Karpas-422 (cell line): ENCODE results near the gene CLDN7. TPM values are rescaled to one million over a fixed set of nuclear protein-coding genes. Genes with fewer than 3 reads are reported as not detected.
A peak's percentile ranks its signal among the peaks of the same experiment; 100 is the strongest.

ENCODE experiments used
- DNase-seq: peaks from one replicate; pipeline ENCODE4 v3.0.0-alpha.2; 2015
- H2AFZ ChIP-seq: fragments of 200-600 bp; sonication (generic); 2 replicates; pipeline ENCODE4 v1.6.1; 2014; ENCODE audit warnings: antibody characterized with exemption, low read length, mixed read lengths
- H3K27ac ChIP-seq: fragments of 200-600 bp; sonication (generic); 2 replicates; pipeline ENCODE4 v1.5.1; 2014; ENCODE audit warnings: mild to moderate bottlenecking, low read length, moderate library complexity
- H3K27me3 ChIP-seq: fragments of 200-600 bp; sonication (generic); 2 replicates; pipeline ENCODE4 v1.6.1; 2014; ENCODE audit warnings: low read length, mixed read lengths
- H3K36me3 ChIP-seq: fragments of 200-600 bp; sonication (generic); 2 replicates; pipeline ENCODE4 v1.6.1; 2014; ENCODE audit warnings: low read length, mixed read lengths; ENCODE audit not compliant: insufficient read depth
- H3K4me1 ChIP-seq: fragments of 200-600 bp; sonication (generic); 2 replicates; pipeline ENCODE4 v1.6.1; 2014; ENCODE audit warnings: mild to moderate bottlenecking, low read length, mixed read lengths
- H3K4me2 ChIP-seq: fragments of 200-600 bp; sonication (generic); 2 replicates; pipeline ENCODE4 v1.6.1; 2014; ENCODE audit warnings: low read length, low read depth, mild to moderate bottlenecking; ENCODE audit not compliant: poor library complexity, severe bottlenecking
- H3K4me3 ChIP-seq: fragments of 200-600 bp; sonication (generic); 2 replicates; pipeline ENCODE4 v1.5.1; 2014; ENCODE audit warnings: mild to moderate bottlenecking, antibody characterized with exemption, low read length, mixed read lengths
- H3K79me2 ChIP-seq: fragments of 200-600 bp; sonication (generic); 2 replicates; pipeline ENCODE4 v1.6.1; 2014; ENCODE audit warnings: mild to moderate bottlenecking, low read length, mixed read lengths
- H3K9ac ChIP-seq: fragments of 200-600 bp; sonication (generic); 2 replicates; pipeline ENCODE4 v1.6.0; 2014; ENCODE audit warnings: low read length
- H3K9me2 ChIP-seq: fragments of 200-600 bp; sonication (generic), shearing (Covaris generic); replicated peaks from 2 replicates; pipeline ENCODE4 v1.6.0; 2014; ENCODE audit warnings: mild to moderate bottlenecking, low read length, moderate library complexity; ENCODE audit not compliant: insufficient read depth
- H3K9me3 ChIP-seq: fragments of 300-700, 200-600 bp; sonication (generic); 2 replicates; pipeline ENCODE4 v1.6.1; 2014; ENCODE audit warnings: low read length, mixed read lengths
- H4K20me1 ChIP-seq: fragments of 200-600 bp; sonication (generic); 2 replicates; pipeline ENCODE4 v1.6.1; 2014; ENCODE audit warnings: mild to moderate bottlenecking, antibody characterized with exemption, low read length, low read depth; ENCODE audit not compliant: insufficient read depth
- total RNA-seq: library from RNA; depleted of rRNA; stranded (reverse); fragments of >200 nt; shearing (Covaris generic); gene quantifications from 2 replicates; pipeline ENCODE4 v1.2.3, GENCODE V29; 2014; ENCODE audit warnings: low replicate concordance

Gene CLDN7
- total RNA-seq, 1 experiment from 2014 or later: not detected

- Histone ChIP-seq H3K9ac (peak overlapping the region; percentile 37; the same call in 1 of the 2 replicates), H3K9me3 (no peaks in the 10 kb centered on the region), H3K36me3 (no peaks in the 10 kb centered on the region), H3K27ac (no peak overlapping the region), H3K27me3 (no peaks in the 10 kb centered on the region), H4K20me1 (no peaks in the 10 kb centered on the region), H3K9me2 (no peaks in the 10 kb centered on the region), H3K4me1 (peaks cover 4% of the 10 kb centered on the region), H3K4me3 (no peak overlapping the region), H3K79me2 (no peaks in the 10 kb centered on the region), H3K4me2 (peak overlapping the region; percentile 48), H2AFZ (peak overlapping the region; percentile 13; the same call in 1 of the 2 replicates)
- DNase-seq: peak; percentile 90
These were observed 34.0 kb upstream of the CLDN7 start for GRCh38 chr17:7296189-7296861.

GRCh38 chr17:7295230-7296180, 33.2 kb upstream of the CLDN7 start:
- no peaks in the 10 kb centered on the region for H4K20me1 ChIP-seq
- no peak for DNase-seq
- H2AFZ ChIP-seq: no peak overlapping the region
- no peaks in the 10 kb centered on the region for H3K9me2 ChIP-seq
- H3K79me2 ChIP-seq: no peaks in the 10 kb centered on the region
- no peak overlapping the region for H3K27ac ChIP-seq
- peaks cover 4% of the 10 kb centered on the region for H3K4me1 ChIP-seq
- H3K9me3 ChIP-seq: no peaks in the 10 kb centered on the region
- H3K4me2 ChIP-seq: peak overlapping the region; percentile 48
- H3K36me3 ChIP-seq: no peaks in the 10 kb centered on the region
- no peak overlapping the region for H3K4me3 ChIP-seq
- peak overlapping the region; percentile 37; the same call in 1 of the 2 replicates for H3K9ac ChIP-seq
- H3K27me3 ChIP-seq: no peaks in the 10 kb centered on the region

- Histone ChIP-seq H3K9me3 (no peaks in the 10 kb centered on the region), H3K4me2 (no peak within 1 kb of the TSS), H3K9me2 (no peaks in the 10 kb centered on the region), H3K9ac (no peak within 1 kb of the TSS), H2AFZ (no peak within 1 kb of the TSS), H3K27ac (no peak within 1 kb of the TSS), H4K20me1 (no peaks in the 10 kb centered on the region), H3K4me3 (no peak within 1 kb of the TSS), H3K4me1 (peaks cover 4% of the 10 kb centered on the region), H3K36me3 (no peaks in the 10 kb centered on the region), H3K79me2 (no peaks in the 10 kb centered on the region), H3K27me3 (no peaks in the 10 kb centered on the region)
- peak; percentile 46 for DNase-seq
These were observed 32.4 kb upstream of the CLDN7 start, which contains the start of gene YBX2 for GRCh38 chr17:7294614-7295153. YBX2 (minus strand) TSS chr17:7294639; CDS start chr17:7294500, 139 bp downstream.

GRCh38 chr17:7293816-7294613, 31.7 kb upstream of the CLDN7 start:
- H3K27ac ChIP-seq: no peak overlapping the region
- H3K9me2 ChIP-seq: no peaks in the 10 kb centered on the region
- H2AFZ ChIP-seq: no peak overlapping the region
- H3K4me3 ChIP-seq: no peak overlapping the region
- H3K9ac ChIP-seq: no peak overlapping the region
- H3K79me2 ChIP-seq: no peaks in the 10 kb centered on the region
- peaks cover 4% of the 10 kb centered on the region for H3K4me1 ChIP-seq
- H3K36me3 ChIP-seq: no peaks in the 10 kb centered on the region
- H4K20me1 ChIP-seq: no peaks in the 10 kb centered on the region
- DNase-seq: no peak
- H3K4me2 ChIP-seq: no peak overlapping the region
- no peaks in the 10 kb centered on the region for H3K27me3 ChIP-seq
- H3K9me3 ChIP-seq: no peaks in the 10 kb centered on the region

- Histone ChIP-seq H3K4me3 (no peak overlapping the region), H3K9me2 (no peaks in the 10 kb centered on the region), H3K4me1 (peaks cover 4% of the 10 kb centered on the region), H4K20me1 (no peaks in the 10 kb centered on the region), H3K79me2 (no peaks in the 10 kb centered on the region), H3K4me2 (no peak overlapping the region), H3K27ac (no peak overlapping the region), H3K9ac (no peak overlapping the region), H3K36me3 (no peaks in the 10 kb centered on the region), H3K27me3 (no peaks in the 10 kb centered on the region), H3K9me3 (no peaks in the 10 kb centered on the region), H2AFZ (no peak overlapping the region)
- no peak for DNase-seq
These were observed 30.9 kb upstream of the CLDN7 start for GRCh38 chr17:7293159-7293558.

GRCh38 chr17:7292729-7293128, 30.5 kb upstream of the CLDN7 start:
- no peaks in the 10 kb centered on the region for H3K79me2 ChIP-seq
- no peaks in the 10 kb centered on the region for H4K20me1 ChIP-seq
- H2AFZ ChIP-seq: no peak overlapping the region
- H3K27me3 ChIP-seq: no peaks in the 10 kb centered on the region
- H3K36me3 ChIP-seq: no peaks in the 10 kb centered on the region
- no peak overlapping the region for H3K9ac ChIP-seq
- H3K9me2 ChIP-seq: no peaks in the 10 kb centered on the region
- H3K9me3 ChIP-seq: no peaks in the 10 kb centered on the region
- peaks cover 4% of the 10 kb centered on the region for H3K4me1 ChIP-seq
- no peak overlapping the region for H3K4me3 ChIP-seq
- H3K4me2 ChIP-seq: no peak overlapping the region
- no peak overlapping the region for H3K27ac ChIP-seq
- no peak for DNase-seq

GRCh38 chr17:7292194-7292593, 29.9 kb upstream of the CLDN7 start:
- Histone ChIP-seq H3K27ac (no peak overlapping the region), H3K9me3 (no peaks in the 10 kb centered on the region), H4K20me1 (no peaks in the 10 kb centered on the region), H3K4me2 (no peak overlapping the region), H3K79me2 (no peaks in the 10 kb centered on the region), H3K9me2 (no peaks in the 10 kb centered on the region), H2AFZ (no peak overlapping the region), H3K4me1 (peaks cover 4% of the 10 kb centered on the region), H3K27me3 (no peaks in the 10 kb centered on the region), H3K9ac (no peak overlapping the region), H3K36me3 (no peaks in the 10 kb centered on the region), H3K4me3 (no peak overlapping the region)
- DNase-seq: no peak
